Islet of Langerhans (tissue), 1 donor: ENCODE measurements around the gene AUTS2.

Experiments
- FAIRE-seq: peaks from one replicate; lab custom pipeline; 2011; peaks lifted over from hg19 to GRCh38; lab: Jason Lieb, UNC

The AUTS2 gene

GRCh38 chr7:69996121-69996520, 397.8 kb downstream of the AUTS2 start:
- no peak for FAIRE-seq

GRCh38 chr7:70000737-70001348, 402.6 kb downstream of the AUTS2 start:
- FAIRE-seq, result no peak

GRCh38 chr7:70005480-70005879, 407.2 kb downstream of the AUTS2 start:
- FAIRE-seq, result no peak

- FAIRE-seq, result no peak
These were observed 407.6 kb downstream of the AUTS2 start for GRCh38 chr7:70005891-70006260.

- no peak for FAIRE-seq
These were observed 408.1 kb downstream of the AUTS2 start for GRCh38 chr7:70006261-70006920.

GRCh38 chr7:70008466-70008865, 410.2 kb downstream of the AUTS2 start:
- FAIRE-seq, result no peak

GRCh38 chr7:70014472-70015177, 416.4 kb downstream of the AUTS2 start:
- no peak for FAIRE-seq

- no peak for FAIRE-seq
These were observed 417.1 kb downstream of the AUTS2 start for GRCh38 chr7:70015353-70015752.

- FAIRE-seq, result no peak
These were observed 417.9 kb downstream of the AUTS2 start for GRCh38 chr7:70016044-70016770.

GRCh38 chr7:70017357-70017756, 419.1 kb downstream of the AUTS2 start:
- no peak for FAIRE-seq

- no peak for FAIRE-seq
These were observed 420.4 kb downstream of the AUTS2 start for GRCh38 chr7:70018700-70019099.

- no peak for FAIRE-seq
These were observed 429.6 kb downstream of the AUTS2 start for GRCh38 chr7:70027867-70028266.

- FAIRE-seq, result no peak
These were observed 430.3 kb downstream of the AUTS2 start for GRCh38 chr7:70028620-70029019.

- no peak for FAIRE-seq
These were observed 431.7 kb downstream of the AUTS2 start for GRCh38 chr7:70029993-70030392.

- FAIRE-seq, result no peak
These were observed 432.5 kb downstream of the AUTS2 start for GRCh38 chr7:70030745-70031144.

- no peak for FAIRE-seq
These were observed 433.0 kb downstream of the AUTS2 start for GRCh38 chr7:70031245-70031644.

- FAIRE-seq, result no peak
These were observed 434.4 kb downstream of the AUTS2 start for GRCh38 chr7:70032649-70033048.

- no peak for FAIRE-seq
These were observed 435.0 kb downstream of the AUTS2 start for GRCh38 chr7:70033226-70033625.

- FAIRE-seq, result no peak
These were observed 436.7 kb downstream of the AUTS2 start for GRCh38 chr7:70034999-70035398.

GRCh38 chr7:70035519-70035918, 437.2 kb downstream of the AUTS2 start:
- FAIRE-seq, result no peak

GRCh38 chr7:70035955-70036354, 437.7 kb downstream of the AUTS2 start:
- no peak for FAIRE-seq

GRCh38 chr7:70036695-70037094, 438.4 kb downstream of the AUTS2 start:
- no peak for FAIRE-seq
